GM12878 (cell line): Measurements from ENCODE around the gene PRMT1. TPM values are rescaled to one million over a fixed set of nuclear protein-coding genes. Genes with fewer than 3 reads are reported as not detected.
A peak's percentile ranks its signal among the peaks of the same experiment; 100 is the strongest.

Experiments
- ATAC-seq: fragments of 200-7000 bp; cut with Tn5 transposase; 3 replicates; pipeline ENCODE4 v1.9.1; 2020; ENCODE audit warnings: mild to moderate bottlenecking, moderate library complexity
- BruUV-seq: library from RNA; stranded (reverse); fragments of 400-500 nt; replicated peaks from 2 replicates; lab custom pipeline; 2021; lab: Mats Ljungman, UMichigan
- CTCF ChIA-PET: fragments of 300-600 bp; sonication (Branson Sonifier 250); formaldehyde crosslinking; extraction: SDS; loops from one replicate; lab custom pipeline; 2021; ENCODE audit warnings: inconsistent platforms; lab: Yijun Ruan, JAX
- POLR2A ChIA-PET: fragments of 350-600 bp; formaldehyde crosslinking; extraction: SDS; loops from one replicate; lab custom pipeline; 2021; ENCODE audit warnings: inconsistent platforms; lab: Charles Lee
- RAD21 ChIA-PET: fragments of 300-600 bp; sonication (Branson Sonifier 250); formaldehyde crosslinking; loops from one replicate; lab custom pipeline; 2023; ENCODE audit warnings: antibody characterized with exemption; ENCODE audit not compliant: unreplicated experiment; lab: Charles Lee
- SMC1A ChIA-PET: fragments of 300-600 bp; sonication (Branson Sonifier 250); formaldehyde crosslinking; loops from one replicate; lab custom pipeline; 2023; ENCODE audit not compliant: unreplicated experiment, uncharacterized antibody; lab: Charles Lee
- DNase-seq: peaks from one replicate; pipeline ENCODE4 v3.0.0-alpha.2; 2011; ENCODE audit warnings: low read depth, low spot score
- FAIRE-seq: peaks from 3 replicates; lab custom pipeline; 2011; peaks lifted over from hg19 to GRCh38; lab: Jason Lieb, UNC
- H2AFZ ChIP-seq: 2 replicates; pipeline ENCODE4 v1.6.0; 2011; ENCODE audit warnings: low read depth, low read length, control low read depth; ENCODE audit not compliant: control insufficient read depth
- H3K27ac ChIP-seq: 2 replicates; pipeline ENCODE4 v1.5.1; 2011; ENCODE audit warnings: control low read depth; ENCODE audit not compliant: control insufficient read depth, insufficient read depth
- H3K27me3 ChIP-seq, 2 experiments: replicated peaks in 1 of 2; 2 replicates each; pipeline versions ENCODE4 v1.6.0 to v1.6.1; 2011; ENCODE audit warnings: low read length in 1 of 2; ENCODE audit not compliant: control insufficient read depth in 2 of 2, insufficient read depth in 2 of 2
- H3K36me3 ChIP-seq, 2 experiments: 2 replicates each; pipeline ENCODE4 v1.5.1; 2011; ENCODE audit warnings: low read length in 1 of 2; ENCODE audit not compliant: control insufficient read depth in 2 of 2, insufficient read depth in 2 of 2
- H3K4me1 ChIP-seq: 2 replicates; pipeline ENCODE4 v1.6.1; 2011; ENCODE audit warnings: mild to moderate bottlenecking, low read length, moderate library complexity, mixed read lengths; ENCODE audit not compliant: control insufficient read depth, insufficient read depth
- H3K4me2 ChIP-seq: 2 replicates; pipeline ENCODE4 v1.6.0; 2011; ENCODE audit warnings: control low read depth; ENCODE audit not compliant: control insufficient read depth, insufficient read depth
- H3K4me3 ChIP-seq: fragments of 200-600 bp; sonication (generic); 2 replicates; pipeline ENCODE4 v1.5.1; 2016
- H3K79me2 ChIP-seq: 2 replicates; pipeline ENCODE4 v1.6.0; 2011; ENCODE audit warnings: low read length; ENCODE audit not compliant: control insufficient read depth, insufficient read depth
- H3K9ac ChIP-seq: 2 replicates; pipeline ENCODE4 v1.8.0; 2011; ENCODE audit warnings: low read length, control low read depth, mixed read lengths; ENCODE audit not compliant: control insufficient read depth, insufficient read depth
- H3K9me3 ChIP-seq: replicated peaks from 3 replicates; pipeline ENCODE4 v1.5.1; 2011; ENCODE audit warnings: mild to moderate bottlenecking, low read length; ENCODE audit not compliant: control insufficient read depth, insufficient read depth
- H4K20me1 ChIP-seq: 2 replicates; pipeline ENCODE4 v1.6.0; 2011; ENCODE audit not compliant: control insufficient read depth, insufficient read depth
- BHLHE40 ChIP-seq, 2 experiments: fragments of 450-650 bp in 1 of 2; IDR thresholded peaks; 2 replicates each; pipeline ENCODE4 v1.6.1; 2011 to 2017; ENCODE audit warnings: low read depth in 2 of 2, borderline replicate concordance in 1 of 2, improper control_type of control experiment in 1 of 2, low read length in 1 of 2, mild to moderate bottlenecking in 1 of 2
- BRCA1 ChIP-seq: IDR thresholded peaks from 2 replicates; pipeline ENCODE4 v1.6.1; 2011; ENCODE audit warnings: low read depth, low read length, improper control_type of control experiment
- CREM ChIP-seq: IDR thresholded peaks from 2 replicates; pipeline ENCODE4 v1.6.1; 2014; ENCODE audit warnings: antibody characterized with exemption, low read depth
- CTCF ChIP-seq, 3 experiments: IDR thresholded peaks in 2 of 3; conservative IDR thresholded peaks in 1 of 3; 2 replicates each; pipeline ENCODE4 v1.5.1; 2011; ENCODE audit warnings: low read depth in 3 of 3, low read length in 3 of 3, mild to moderate bottlenecking in 3 of 3, control low read depth in 2 of 3, moderate library complexity in 2 of 3, inconsistent platforms in 1 of 3, mixed read lengths in 1 of 3; ENCODE audit not compliant: control insufficient read depth in 2 of 3, insufficient read depth in 1 of 3; ENCODE audit errors: extremely low read depth in 1 of 3
- ETV6 ChIP-seq, 2 experiments: fragments of 450-650 bp in 1 of 2; IDR thresholded peaks in 1 of 2; conservative IDR thresholded peaks in 1 of 2; 2 replicates each; pipeline ENCODE4 v1.6.1; 2014; ENCODE audit warnings: antibody characterized with exemption in 1 of 2, borderline replicate concordance in 1 of 2, low read depth in 1 of 2, mild to moderate bottlenecking in 1 of 2, moderate library complexity in 1 of 2
- HSF1 ChIP-seq: fragments of 150-350 bp; IDR thresholded peaks from 2 replicates; pipeline ENCODE4 v1.6.1; 2014; ENCODE audit warnings: mild to moderate bottlenecking, low read depth, low read length
- NFXL1 ChIP-seq: fragments of 450-650 bp; IDR thresholded peaks from 2 replicates; pipeline ENCODE4 v1.6.1; 2017; ENCODE audit warnings: antibody characterized with exemption, mild to moderate bottlenecking, borderline replicate concordance
- NR2C1 ChIP-seq: fragments of 450-650 bp; IDR thresholded peaks from 2 replicates; pipeline ENCODE4 v1.6.1; 2017; ENCODE audit warnings: antibody characterized with exemption, mild to moderate bottlenecking, moderate library complexity
- RFX5 ChIP-seq: IDR thresholded peaks from 2 replicates; pipeline ENCODE4 v1.6.1; 2011; ENCODE audit warnings: low read depth, low read length, improper control_type of control experiment
- SIN3A ChIP-seq: IDR thresholded peaks from 2 replicates; pipeline ENCODE4 v1.6.1; 2012; ENCODE audit warnings: low read depth, low read length, improper control_type of control experiment
- SKIL ChIP-seq: fragments of 450-650 bp; IDR thresholded peaks from 2 replicates; pipeline ENCODE4 v1.6.1; 2017; ENCODE audit warnings: mild to moderate bottlenecking, low read depth, inconsistent platforms; ENCODE audit not compliant: poor library complexity, severe bottlenecking
- SREBF2 ChIP-seq: IDR thresholded peaks from 2 replicates; pipeline ENCODE4 v1.6.1; 2012; ENCODE audit warnings: mild to moderate bottlenecking, low read length
- ZBTB40 ChIP-seq: fragments of 450-650 bp; IDR thresholded peaks from 2 replicates; pipeline ENCODE4 v1.6.1; 2016; ENCODE audit warnings: mild to moderate bottlenecking, moderate library complexity, borderline replicate concordance
- WGBS: methylation state at CpG from one replicate; pipeline ENCODE4 v1.1.6; 2016; ENCODE audit warnings: low lambda C conversion rate; ENCODE audit not compliant: insufficient replicate concordance, insufficient coverage; ENCODE audit errors: missing lambda C conversion rate; 5-methylcytosine and 5-hydroxymethylcytosine counted together
- in situ Hi-C: fragments of 300-500 bp; cut with MboI; formaldehyde crosslinking; loops from 9 replicates; pipeline ENCODE4 v1.14.3; 2018; ENCODE audit warnings: mixed read lengths
- intact Hi-C: fragments of 100-400 bp; cut with micrococcal nuclease; formaldehyde crosslinking; loops from one replicate; pipeline ENCODE4 v1.14.2; 2022; ENCODE audit not compliant: unreplicated experiment
- polyA plus RNA-seq, 11 experiments: library from polyadenylated mRNA; depleted of rRNA in 4 of 11; unstranded in 6 of 11; stranded (reverse) in 5 of 11; fragments of >200 nt; fragmentation: Nextera tagmentation in 4 of 11; fragmentation: Illumina TruSeq in 1 of 11; extraction: Ambion mirVana in 4 of 11; extraction: Trizol in 1 of 11; gene quantifications; 1 replicate in 1 of 11; 2 replicates in 10 of 11; pipeline versions ENCODE4 v1.2.1 to v1.2.3, GENCODE V29; 2011 to 2016; ENCODE audit warnings: inconsistent platforms in 2 of 11, missing spikeins in 2 of 11, low read depth in 1 of 11
- total RNA-seq, 4 experiments: library from RNA; depleted of rRNA in 3 of 4; stranded (reverse); fragments of >200 nt in 3 of 4; fragmentation: Illumina TruSeq in 1 of 4; extraction: Trizol in 1 of 4; gene quantifications; 2 replicates each; pipeline versions ENCODE4 v1.2.1 to v1.2.3, GENCODE V29; 2013 to 2021

The PRMT1 gene
- total and polyA plus RNA-seq, 10 of the 15 experiments (the other 5 are each of a cell fraction or from before 2014, with no cell fraction given): 19.9 to 667 (median 444) TPM

- intact Hi-C loops: no loop called here
- ChIA-PET RAD21 (interaction anchor here (1.4 kb wide), 1 partner anchor 9 kb away, joined by 5 read pairs; the partner anchor contains the start of gene RRAS), SMC1A (no interaction called here), CTCF (interaction anchor here (0.5 to 1.4 kb wide), 3 partner anchors 9 to 50 kb away, joined by 3 to 4 read pairs (median 4); partner anchors contain the start of gene RRAS), POLR2A (interaction anchor here (1.0 to 1.2 kb wide), 3 partner anchors 9 to 148 kb away, joined by 3 read pairs; partner anchors contain the start of genes NOSIP and RRAS)
- H3K9me3 ChIP-seq: no peaks in the 10 kb centered on the region
- H3K36me3 ChIP-seq: peaks cover 1 to 2% of the 10 kb centered on the region in 2 experiments; a peak in 2 of 4 replicates
- H3K4me2 ChIP-seq: no peak overlapping the region
- no peaks in the 10 kb centered on the region for H3K4me1 ChIP-seq
- TSS peak; percentile 54 for BruUV-seq
- WGBS: 61% methylated on average over 6 of the region's 9 CpGs
- DNase-seq: no peak
- TF ChIP-seq ETV6 (conservative IDR thresholded peaks at IDR 0.05 in 1 of 2, IDR thresholded peaks at IDR 0.05 in 1 of 2; ENCODE audit: borderline replicate concordance in 1 of 2, low read depth in 1 of 2): no peak
- TF ChIP-seq NFXL1: no peak
- no peak for TF ChIP-seq SKIL
- TF ChIP-seq ZBTB40: no peak
- no peak for TF ChIP-seq SREBF2
- TF ChIP-seq CREM: no peak
- no peak for TF ChIP-seq HSF1
- no peak for TF ChIP-seq BRCA1
- TF ChIP-seq BHLHE40 (IDR thresholded peaks at IDR 0.05; ENCODE audit: borderline replicate concordance in 1 of 2, low read depth in 2 of 2, low read length in 1 of 2): no peak
- TF ChIP-seq RFX5: no peak
- no peak for TF ChIP-seq CTCF (IDR thresholded peaks at IDR 0.05 in 2 of 3, conservative IDR thresholded peaks at IDR 0.05 in 1 of 3; ENCODE audit: control insufficient read depth in 2 of 3, extremely low read depth in 1 of 3, insufficient read depth in 1 of 3, low read depth in 3 of 3, low read length in 3 of 3)
- no peak for TF ChIP-seq SIN3A
- TF ChIP-seq NR2C1: no peak
- no peak overlapping the region for H3K27ac ChIP-seq
- no peaks in the 10 kb centered on the region for H3K27me3 ChIP-seq
- FAIRE-seq: no peak
- H3K4me3 ChIP-seq: no peak overlapping the region
- no peak for ATAC-seq
- no peaks in the 10 kb centered on the region for H3K79me2 ChIP-seq
- in situ Hi-C loops: no loop called here
- no peak overlapping the region for H2AFZ ChIP-seq
- H3K9ac ChIP-seq: no peak overlapping the region
- no peaks in the 10 kb centered on the region for H4K20me1 ChIP-seq
These were observed 46.0 kb upstream of the PRMT1 start for GRCh38 chr19:49631014-49631588.
